ENCODE data around the gene MS4A7. TPM values are rescaled to one million over a fixed set of nuclear protein-coding genes. Genes with fewer than 3 reads are reported as not detected.

Gene MS4A7
- total RNA-seq, 1 experiment from 2014 or later = 0.31 TPM

- Mint-ChIP-seq H3K27me3 (ENCODE audit: low read depth) (no peaks in the 10 kb centered on the region), H3K9me3 (peaks cover 17% of the 10 kb centered on the region), H3K4me3 (no peak overlapping the region), H3K4me1 (peaks cover 38% of the 10 kb centered on the region), H3K36me3 (peaks cover 14% of the 10 kb centered on the region), H3K27ac (no peak overlapping the region)
- TF ChIP-seq SMAD4 (CRISPR knock-in tag; IDR thresholded peaks at IDR 0.05) (no peak), NFATC4 (CRISPR knock-in tag; IDR thresholded peaks at IDR 0.05) (no peak)
- CTCF ChIA-PET = interaction anchor here (1.6 kb wide), 1 partner anchor 8 kb away, joined by 7 read pairs; no protein-coding TSS in a partner anchor
- POLR2A ChIA-PET = no interaction called here
- no peak for DNase-seq (ENCODE audit: low spot score)
- ATAC-seq = no peak
Measured at GRCh38 chr11:60371854-60372253, 6.5 kb upstream of the MS4A7 start.

DNA sequence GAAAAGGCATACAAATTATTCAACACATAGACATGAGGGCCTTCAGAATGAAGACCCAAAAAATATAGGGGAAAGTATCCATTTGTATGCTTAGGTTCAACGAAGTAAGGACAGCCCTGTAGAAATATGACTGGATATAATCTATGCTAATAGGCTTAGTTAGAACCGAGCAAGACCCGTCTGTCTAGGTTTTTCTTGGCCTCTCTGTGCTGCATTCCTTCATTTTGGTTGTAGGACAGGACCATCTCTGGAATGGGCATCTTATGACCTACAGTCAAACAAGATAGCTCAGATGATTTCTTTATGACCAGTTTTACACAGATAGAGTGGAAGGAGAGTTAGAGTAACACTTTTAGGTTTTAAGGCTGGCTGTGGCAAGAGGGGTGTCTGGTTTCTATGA is 5.6 kb upstream of the MS4A7 start:
- Mint-ChIP-seq H3K9me3 (peaks cover 17% of the 10 kb centered on the region), H3K4me1 (peaks cover 29% of the 10 kb centered on the region), H3K4me3 (no peak overlapping the region), H3K36me3 (peaks cover 14% of the 10 kb centered on the region), H3K27me3 (ENCODE audit: low read depth) (no peaks in the 10 kb centered on the region), H3K27ac (no peak overlapping the region)
- TF ChIP-seq TEAD1 (CRISPR knock-in tag; IDR thresholded peaks at IDR 0.05) (no peak), HMGXB4 (CRISPR knock-in tag; IDR thresholded peaks at IDR 0.05) (no peak), ZBTB21 (CRISPR knock-in tag; IDR thresholded peaks at IDR 0.05; ENCODE audit: borderline replicate concordance) (no peak), ATF1 (CRISPR knock-in tag; IDR thresholded peaks at IDR 0.05) (no peak), FOXJ3 (CRISPR knock-in tag; IDR thresholded peaks at IDR 0.05; ENCODE audit: borderline replicate concordance) (no peak), E2F1 (CRISPR knock-in tag; IDR thresholded peaks at IDR 0.05) (no peak), ZNF263 (CRISPR knock-in tag; IDR thresholded peaks at IDR 0.05; ENCODE audit: low read depth) (no peak), PREB (CRISPR knock-in tag; IDR thresholded peaks at IDR 0.05; ENCODE audit: borderline replicate concordance) (no peak), ZNF138 (CRISPR knock-in tag; conservative IDR thresholded peaks at IDR 0.05) (no peak), ZNF512 (CRISPR knock-in tag; IDR thresholded peaks at IDR 0.05; ENCODE audit: borderline replicate concordance) (no peak), ZNF121 (CRISPR knock-in tag; IDR thresholded peaks at IDR 0.05) (no peak)
- TF ChIP-seq, protein P1, sequence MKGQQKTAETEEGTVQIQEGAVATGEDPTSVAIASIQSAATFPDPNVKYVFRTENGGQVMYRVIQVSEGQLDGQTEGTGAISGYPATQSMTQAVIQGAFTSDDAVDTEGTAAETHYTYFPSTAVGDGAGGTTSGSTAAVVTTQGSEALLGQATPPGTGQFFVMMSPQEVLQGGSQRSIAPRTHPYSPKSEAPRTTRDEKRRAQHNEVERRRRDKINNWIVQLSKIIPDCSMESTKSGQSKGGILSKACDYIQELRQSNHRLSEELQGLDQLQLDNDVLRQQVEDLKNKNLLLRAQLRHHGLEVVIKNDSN (CRISPR knock-in tag; IDR thresholded peaks at IDR 0.05) = no peak
- TF ChIP-seq, protein P2, sequence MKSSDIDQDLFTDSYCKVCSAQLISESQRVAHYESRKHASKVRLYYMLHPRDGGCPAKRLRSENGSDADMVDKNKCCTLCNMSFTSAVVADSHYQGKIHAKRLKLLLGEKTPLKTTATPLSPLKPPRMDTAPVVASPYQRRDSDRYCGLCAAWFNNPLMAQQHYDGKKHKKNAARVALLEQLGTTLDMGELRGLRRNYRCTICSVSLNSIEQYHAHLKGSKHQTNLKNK (CRISPR knock-in tag; IDR thresholded peaks at IDR 0.05) = no peak
- TF ChIP-seq, protein P3, sequence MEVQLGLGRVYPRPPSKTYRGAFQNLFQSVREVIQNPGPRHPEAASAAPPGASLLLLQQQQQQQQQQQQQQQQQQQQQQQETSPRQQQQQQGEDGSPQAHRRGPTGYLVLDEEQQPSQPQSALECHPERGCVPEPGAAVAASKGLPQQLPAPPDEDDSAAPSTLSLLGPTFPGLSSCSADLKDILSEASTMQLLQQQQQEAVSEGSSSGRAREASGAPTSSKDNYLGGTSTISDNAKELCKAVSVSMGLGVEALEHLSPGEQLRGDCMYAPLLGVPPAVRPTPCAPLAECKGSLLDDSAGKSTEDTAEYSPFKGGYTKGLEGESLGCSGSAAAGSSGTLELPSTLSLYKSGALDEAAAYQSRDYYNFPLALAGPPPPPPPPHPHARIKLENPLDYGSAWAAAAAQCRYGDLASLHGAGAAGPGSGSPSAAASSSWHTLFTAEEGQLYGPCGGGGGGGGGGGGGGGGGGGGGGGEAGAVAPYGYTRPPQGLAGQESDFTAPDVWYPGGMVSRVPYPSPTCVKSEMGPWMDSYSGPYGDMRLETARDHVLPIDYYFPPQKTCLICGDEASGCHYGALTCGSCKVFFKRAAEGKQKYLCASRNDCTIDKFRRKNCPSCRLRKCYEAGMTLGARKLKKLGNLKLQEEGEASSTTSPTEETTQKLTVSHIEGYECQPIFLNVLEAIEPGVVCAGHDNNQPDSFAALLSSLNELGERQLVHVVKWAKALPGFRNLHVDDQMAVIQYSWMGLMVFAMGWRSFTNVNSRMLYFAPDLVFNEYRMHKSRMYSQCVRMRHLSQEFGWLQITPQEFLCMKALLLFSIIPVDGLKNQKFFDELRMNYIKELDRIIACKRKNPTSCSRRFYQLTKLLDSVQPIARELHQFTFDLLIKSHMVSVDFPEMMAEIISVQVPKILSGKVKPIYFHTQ (CRISPR knock-in tag; IDR thresholded peaks at IDR 0.05) = no peak
- no peak for DNase-seq (ENCODE audit: low spot score)
- ChIA-PET CTCF (interaction anchor here (1.6 kb wide), 1 partner anchor 9 kb away, joined by 7 read pairs; no protein-coding TSS in a partner anchor), POLR2A (interaction anchor here (0.6 kb wide), 1 partner anchor 267 kb away, joined by 6 read pairs; no protein-coding TSS in a partner anchor)
- ATAC-seq = no peak
